H9 (cell line): Measurements from ENCODE around the gene SOBP. TPM values are rescaled to one million over a fixed set of nuclear protein-coding genes. Genes with fewer than 3 reads are reported as not detected.

Source experiments
- DNase-seq: peaks from one replicate; pipeline ENCODE4 v3.0.0-alpha.2; 2017
- H2AFZ ChIP-seq: one replicate; pipeline ENCODE4 v1.6.1; 2013; ENCODE audit warnings: mild to moderate bottlenecking, low read length, control low read depth, moderate library complexity
- H2AK5ac ChIP-seq: 2 replicates; pipeline ENCODE4 v1.6.1; 2013; ENCODE audit warnings: low read length, control low read depth, mixed read lengths; ENCODE audit not compliant: insufficient read length
- H2BK120ac ChIP-seq: one replicate; pipeline ENCODE4 v1.6.1; 2013; ENCODE audit warnings: low read depth, mild to moderate bottlenecking, low read length, control low read depth, inconsistent platforms; ENCODE audit not compliant: poor library complexity, severe bottlenecking
- H2BK12ac ChIP-seq: 2 replicates; pipeline ENCODE4 v1.6.1; 2013; ENCODE audit warnings: low read length, control low read depth, mixed read lengths, low read depth; ENCODE audit not compliant: insufficient read length
- H2BK15ac ChIP-seq: 2 replicates; pipeline ENCODE4 v1.6.1; 2013; ENCODE audit warnings: low read depth, low read length, control low read depth
- H2BK20ac ChIP-seq: one replicate; pipeline ENCODE4 v1.6.1; 2013; ENCODE audit warnings: low read depth, mild to moderate bottlenecking, low read length, control low read depth, inconsistent platforms; ENCODE audit not compliant: poor library complexity, severe bottlenecking
- H2BK5ac ChIP-seq: 2 replicates; pipeline ENCODE4 v1.6.1; 2013; ENCODE audit warnings: low read length, control low read depth, mixed read lengths; ENCODE audit not compliant: insufficient read length
- H3K14ac ChIP-seq: 2 replicates; pipeline ENCODE4 v1.6.1; 2013; ENCODE audit warnings: low read length, control low read depth; ENCODE audit not compliant: insufficient read depth
- H3K18ac ChIP-seq: 2 replicates; pipeline ENCODE4 v1.6.1; 2013; ENCODE audit warnings: low read depth, mild to moderate bottlenecking, mixed read lengths, low read length, control low read depth; ENCODE audit not compliant: insufficient read length
- H3K23ac ChIP-seq: 2 replicates; pipeline ENCODE4 v1.6.1; 2013; ENCODE audit warnings: low read length, control low read depth, mixed read lengths, low read depth; ENCODE audit not compliant: insufficient read length
- H3K23me2 ChIP-seq: 2 replicates; pipeline ENCODE4 v1.6.1; 2013; ENCODE audit warnings: low read depth, mild to moderate bottlenecking, mixed read lengths, low read length, control low read depth; ENCODE audit not compliant: insufficient read length, poor library complexity, severe bottlenecking
- H3K27ac ChIP-seq: 2 replicates; pipeline ENCODE4 v1.5.1; 2013; ENCODE audit warnings: low read length, control low read depth, mixed read lengths, low read depth; ENCODE audit not compliant: insufficient read length
- H3K27me3 ChIP-seq: 2 replicates; pipeline ENCODE4 v1.6.1; 2013; ENCODE audit warnings: low read length, control low read depth, inconsistent platforms; ENCODE audit not compliant: insufficient read depth
- H3K4ac ChIP-seq: 2 replicates; pipeline ENCODE4 v1.6.1; 2013; ENCODE audit warnings: low read depth, mild to moderate bottlenecking, control low read depth, inconsistent platforms, low read length, moderate library complexity
- H3K4me1 ChIP-seq: 2 replicates; pipeline ENCODE4 v1.6.1; 2013; ENCODE audit warnings: low read length, control low read depth, inconsistent platforms; ENCODE audit not compliant: insufficient read depth
- H3K4me2 ChIP-seq: 2 replicates; pipeline ENCODE4 v1.6.1; 2013; ENCODE audit warnings: low read length, control low read depth, mixed read lengths; ENCODE audit not compliant: insufficient read length, insufficient read depth
- H3K56ac ChIP-seq: 2 replicates; pipeline ENCODE4 v1.6.1; 2013; ENCODE audit warnings: low read depth, mild to moderate bottlenecking, mixed read lengths, low read length, control low read depth; ENCODE audit not compliant: insufficient read length
- H3K79me1 ChIP-seq: 2 replicates; pipeline ENCODE4 v1.6.1; 2013; ENCODE audit warnings: low read depth, mild to moderate bottlenecking, moderate library complexity, low read length, control low read depth, inconsistent platforms; ENCODE audit not compliant: insufficient read depth, poor library complexity, severe bottlenecking
- H3K79me2 ChIP-seq: 2 replicates; pipeline ENCODE4 v1.6.1; 2013; ENCODE audit warnings: low read length, control low read depth, inconsistent platforms; ENCODE audit not compliant: insufficient read depth
- H3K9ac ChIP-seq: 2 replicates; pipeline ENCODE4 v1.6.1; 2013; ENCODE audit warnings: low read length, control low read depth, mixed read lengths; ENCODE audit not compliant: insufficient read length; ENCODE audit errors: extremely low read depth
- H3K9me3 ChIP-seq: one replicate; pipeline ENCODE4 v1.6.1; 2013; ENCODE audit warnings: low read depth, low read length, inconsistent platforms; ENCODE audit not compliant: control insufficient read depth
- H3T11ph ChIP-seq: one replicate; pipeline ENCODE4 v1.6.1; 2013; ENCODE audit warnings: mild to moderate bottlenecking, low read length, control low read depth, inconsistent platforms
- H4K20me1 ChIP-seq: one replicate; pipeline ENCODE4 v1.6.1; 2013; ENCODE audit not compliant: control insufficient read depth, insufficient read length, insufficient read depth
- H4K5ac ChIP-seq: 2 replicates; pipeline ENCODE4 v1.6.1; 2013; ENCODE audit warnings: low read depth, mild to moderate bottlenecking, mixed read lengths, low read length, control low read depth; ENCODE audit not compliant: insufficient read length
- H4K8ac ChIP-seq: replicated peaks from 2 replicates; pipeline ENCODE4 v1.6.1; 2013; ENCODE audit warnings: low read length, control low read depth, mixed read lengths, low read depth; ENCODE audit not compliant: insufficient read length
- H4K91ac ChIP-seq: 2 replicates; pipeline ENCODE4 v1.6.1; 2013; ENCODE audit warnings: low read depth, mild to moderate bottlenecking, moderate library complexity, mixed read lengths, low read length, control low read depth; ENCODE audit not compliant: insufficient read length
- H3K27ac Mint-ChIP-seq, 3 experiments: 2 replicates in 2 of 3; 3 replicates in 1 of 3; pipeline ENCODE4 v1.8.0; 2020 to 2021; ENCODE audit warnings: mixed read lengths in 3 of 3, mild to moderate bottlenecking in 1 of 3, moderate library complexity in 1 of 3
- H3K27me3 Mint-ChIP-seq: 2 replicates; pipeline ENCODE4 v1.8.0; 2021; ENCODE audit warnings: low read depth, mild to moderate bottlenecking, moderate library complexity, mixed read lengths
- H3K36me3 Mint-ChIP-seq, 3 experiments: 2 replicates in 2 of 3; 3 replicates in 1 of 3; pipeline ENCODE4 v1.8.0; 2020 to 2021; ENCODE audit warnings: low read depth in 3 of 3, mixed read lengths in 3 of 3; ENCODE audit not compliant: insufficient read depth in 1 of 3
- H3K4me1 Mint-ChIP-seq, 2 experiments: 2 replicates each; pipeline ENCODE4 v1.8.0; 2020; ENCODE audit warnings: mixed read lengths in 2 of 2
- H3K4me3 Mint-ChIP-seq, 2 experiments: 2 replicates in 1 of 2; 3 replicates in 1 of 2; pipeline ENCODE4 v1.8.0; 2020 to 2021; ENCODE audit warnings: mild to moderate bottlenecking in 2 of 2, mixed read lengths in 2 of 2, moderate library complexity in 1 of 2
- H3K9me3 Mint-ChIP-seq, 2 experiments: 2 replicates in 1 of 2; 3 replicates in 1 of 2; pipeline ENCODE4 v1.8.0; 2020; ENCODE audit warnings: mild to moderate bottlenecking in 2 of 2, mixed read lengths in 2 of 2, moderate library complexity in 1 of 2
- WGBS: extraction: QIAGEN DNeasy Blood & Tissue Kit; methylation state at CpG from one replicate; pipeline ENCODE4 v1.1.7; 2013; ENCODE audit warnings: missing lambda C conversion rate, low lambda C conversion rate, mixed read lengths; ENCODE audit not compliant: insufficient read length; ENCODE audit errors: extremely low coverage; 5-methylcytosine and 5-hydroxymethylcytosine counted together
- total RNA-seq: library from RNA; stranded (reverse); gene quantifications from 2 replicates; pipeline ENCODE4 v1.2.1, GENCODE V29; 2021
- TF ChIP-seq, protein P1 (sequence below): fragments of 200-600 bp; sonication (generic); conservative IDR thresholded peaks from 3 replicates; pipeline ENCODE4 v1.8.0; 2021; ENCODE audit warnings: antibody characterized with exemption, mild to moderate bottlenecking

SOBP gene
- total RNA-seq, 1 experiment from 2014 or later, result 4.3 TPM

GRCh38 chr6:107536180-107536961 is 46.5 kb downstream of the SOBP start:
- no peaks in the 10 kb centered on the region for H3K79me1 ChIP-seq
- WGBS, result no CpG with 5 or more reads among the region's 6 CpGs
- no peak overlapping the region for H3K4ac ChIP-seq
- no peak overlapping the region for H2AFZ ChIP-seq
- peak overlapping the region in 1 of 3 experiments; percentile 74; a peak in 3 of 7 replicates for H3K27ac Mint-ChIP-seq
- no peak overlapping the region for H3K4me3 Mint-ChIP-seq
- H3K56ac ChIP-seq, result no peak overlapping the region
- no peaks in the 10 kb centered on the region for H3K23me2 ChIP-seq
- no peak overlapping the region for H2BK12ac ChIP-seq
- no peak overlapping the region for H2BK120ac ChIP-seq
- H4K20me1 ChIP-seq, result no peaks in the 10 kb centered on the region
- no peak overlapping the region for H4K8ac ChIP-seq
- no peak overlapping the region for H3K14ac ChIP-seq
- peaks cover 55 to 66% of the 10 kb centered on the region in 2 experiments for H3K4me1 Mint-ChIP-seq
- no peak overlapping the region for H3K18ac ChIP-seq
- H2BK5ac ChIP-seq, result no peak overlapping the region
- no peak overlapping the region for H2AK5ac ChIP-seq
- H4K5ac ChIP-seq, result no peak overlapping the region
- H3K4me2 ChIP-seq, result no peak overlapping the region
- H3K27me3 ChIP-seq, result no peaks in the 10 kb centered on the region
- TF ChIP-seq, protein P1, sequence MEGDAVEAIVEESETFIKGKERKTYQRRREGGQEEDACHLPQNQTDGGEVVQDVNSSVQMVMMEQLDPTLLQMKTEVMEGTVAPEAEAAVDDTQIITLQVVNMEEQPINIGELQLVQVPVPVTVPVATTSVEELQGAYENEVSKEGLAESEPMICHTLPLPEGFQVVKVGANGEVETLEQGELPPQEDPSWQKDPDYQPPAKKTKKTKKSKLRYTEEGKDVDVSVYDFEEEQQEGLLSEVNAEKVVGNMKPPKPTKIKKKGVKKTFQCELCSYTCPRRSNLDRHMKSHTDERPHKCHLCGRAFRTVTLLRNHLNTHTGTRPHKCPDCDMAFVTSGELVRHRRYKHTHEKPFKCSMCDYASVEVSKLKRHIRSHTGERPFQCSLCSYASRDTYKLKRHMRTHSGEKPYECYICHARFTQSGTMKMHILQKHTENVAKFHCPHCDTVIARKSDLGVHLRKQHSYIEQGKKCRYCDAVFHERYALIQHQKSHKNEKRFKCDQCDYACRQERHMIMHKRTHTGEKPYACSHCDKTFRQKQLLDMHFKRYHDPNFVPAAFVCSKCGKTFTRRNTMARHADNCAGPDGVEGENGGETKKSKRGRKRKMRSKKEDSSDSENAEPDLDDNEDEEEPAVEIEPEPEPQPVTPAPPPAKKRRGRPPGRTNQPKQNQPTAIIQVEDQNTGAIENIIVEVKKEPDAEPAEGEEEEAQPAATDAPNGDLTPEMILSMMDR, result no peak
- no peak overlapping the region for H2BK20ac ChIP-seq
- no peak for DNase-seq
- H3K4me1 ChIP-seq, result peaks cover 20% of the 10 kb centered on the region
- H3K27ac ChIP-seq, result no peak overlapping the region
- no peak overlapping the region for H3K9ac ChIP-seq
- no peak overlapping the region for H2BK15ac ChIP-seq
- H3K9me3 Mint-ChIP-seq, result no peaks in the 10 kb centered on the region
- no peaks in the 10 kb centered on the region for H3K27me3 Mint-ChIP-seq
- H3T11ph ChIP-seq, result no peak overlapping the region
- no peaks in the 10 kb centered on the region for H3K36me3 Mint-ChIP-seq
- no peak overlapping the region for H3K23ac ChIP-seq
- no peaks in the 10 kb centered on the region for H3K79me2 ChIP-seq
- H3K9me3 ChIP-seq, result no peaks in the 10 kb centered on the region
- H4K91ac ChIP-seq, result no peak overlapping the region
